K562 (cell line): ENCODE data around the gene ZC3H12C. TPM values are rescaled to one million over a fixed set of nuclear protein-coding genes. Genes with fewer than 3 reads are reported as not detected.

Source experiments
- CBFA2T3 ChIP-seq: fragments of 450-650 bp; IDR thresholded peaks from 2 replicates; pipeline ENCODE4 v1.6.1; 2017
- DNMT1 ChIP-seq: fragments of 450-650 bp; IDR thresholded peaks from 2 replicates; pipeline ENCODE4 v1.6.1; 2016; ENCODE audit warnings: antibody characterized with exemption, mild to moderate bottlenecking
- EHMT2 ChIP-seq: fragments of 450-650 bp; IDR thresholded peaks from 2 replicates; pipeline ENCODE4 v1.6.1; 2018; ENCODE audit warnings: antibody characterized with exemption
- EP300 ChIP-seq: IDR thresholded peaks from 2 replicates; pipeline ENCODE4 v1.6.1; 2012; ENCODE audit warnings: low read length, improper control_type of control experiment
- JUND ChIP-seq, 2 experiments: IDR thresholded peaks; 2 replicates in 1 of 2; 3 replicates in 1 of 2; pipeline ENCODE4 v1.6.1; 2011; ENCODE audit warnings: borderline replicate concordance in 2 of 2, low read depth in 2 of 2, low read length in 2 of 2, improper control_type of control experiment in 1 of 2, missing biosample characterization in 1 of 2, missing genetic modification characterization in 1 of 2, missing genetic modification reagents in 1 of 2
- KLF13 ChIP-seq: fragments of 450-650 bp; IDR thresholded peaks from 2 replicates; pipeline ENCODE4 v1.6.1; 2016; ENCODE audit warnings: missing genetic modification characterization, low read depth, mild to moderate bottlenecking, missing compliant biosample characterization, moderate library complexity, borderline replicate concordance
- NR2C2 ChIP-seq, 2 experiments: fragments of 200-800 bp in 1 of 2; sonication (Bioruptor generic) in 1 of 2; sonication (generic) in 1 of 2; formaldehyde crosslinking in 1 of 2; IDR thresholded peaks; 2 replicates each; pipeline versions ENCODE4 v1.6.1 to v1.8.0; 2016 to 2022; ENCODE audit warnings: mild to moderate bottlenecking in 1 of 2, missing compliant biosample characterization in 1 of 2, missing genetic modification characterization in 1 of 2, missing genetic modification reagents in 1 of 2
- NRF1 ChIP-seq, 2 experiments: fragments of 450-650 bp; IDR thresholded peaks in 1 of 2; conservative IDR thresholded peaks in 1 of 2; 2 replicates each; pipeline ENCODE4 v1.6.1; 2014; ENCODE audit warnings: mild to moderate bottlenecking in 2 of 2
- POLR2AphosphoS5 ChIP-seq: IDR thresholded peaks from 2 replicates; pipeline ENCODE4 v1.6.1; 2011; ENCODE audit warnings: mild to moderate bottlenecking, low read depth, low read length, moderate library complexity; ENCODE audit not compliant: control insufficient read depth, insufficient read depth
- SREBF1 ChIP-seq: fragments of 150-350 bp; IDR thresholded peaks from 2 replicates; pipeline ENCODE4 v1.6.1; 2014; ENCODE audit warnings: antibody characterized with exemption, low read depth, low read length, borderline replicate concordance
- TBL1XR1 ChIP-seq, 2 experiments: IDR thresholded peaks; 2 replicates each; pipeline ENCODE4 v1.6.1; 2012; ENCODE audit warnings: improper control_type of control experiment in 2 of 2, low read length in 2 of 2, mild to moderate bottlenecking in 1 of 2
- TEAD4 ChIP-seq, 2 experiments: sonication (generic) in 1 of 2; formaldehyde crosslinking in 1 of 2; IDR thresholded peaks; 2 replicates each; pipeline versions ENCODE4 v1.6.1 to v1.8.0; 2012 to 2022; ENCODE audit warnings: borderline replicate concordance in 1 of 2, inconsistent platforms in 1 of 2, low read length in 1 of 2, mild to moderate bottlenecking in 1 of 2, missing genetic modification reagents in 1 of 2
- ZBTB26 ChIP-seq: fragments of 450-650 bp; formaldehyde crosslinking; IDR thresholded peaks from 2 replicates; pipeline ENCODE4 v1.4.0; 2022; ENCODE audit warnings: missing genetic modification characterization
- ZNF232 ChIP-seq: sonication (generic); formaldehyde crosslinking; IDR thresholded peaks from 2 replicates; pipeline ENCODE4 v1.8.0; 2022; ENCODE audit warnings: mild to moderate bottlenecking, missing genetic modification reagents
- ZNF717 ChIP-seq: fragments of 250-450 bp; sonication (Bioruptor Pico); IDR thresholded peaks from 2 replicates; pipeline ENCODE4 v1.5.0; 2021
- polyA plus RNA-seq, 8 experiments: library from polyadenylated mRNA; depleted of rRNA in 4 of 8; stranded (reverse) in 5 of 8; unstranded in 3 of 8; fragments of >200 nt; fragmentation: Nextera tagmentation in 2 of 8; fragmentation: Illumina TruSeq in 1 of 8; extraction: Ambion mirVana in 2 of 8; extraction: Trizol in 1 of 8; gene quantifications; 2 replicates each; pipeline versions ENCODE4 v1.2.1 to v1.2.3, GENCODE V29; 2011 to 2014; ENCODE audit warnings: inconsistent platforms in 1 of 8, missing spikeins in 1 of 8
- total RNA-seq, 7 experiments: library from RNA; depleted of rRNA in 6 of 7; stranded (reverse); fragments of >200 nt in 6 of 7; fragmentation: Illumina TruSeq in 2 of 7; extraction: Trizol in 2 of 7; gene quantifications; 2 replicates each; pipeline versions ENCODE4 v1.2.1 to v1.2.3, GENCODE V29; 2011 to 2021; ENCODE audit warnings: low replicate concordance in 1 of 7
- TF ChIP-seq, protein P1 (sequence below): fragments of 450-650 bp; conservative IDR thresholded peaks from 2 replicates; pipeline ENCODE4 v1.6.1; 2016; ENCODE audit warnings: missing genetic modification characterization, low read depth, mild to moderate bottlenecking, missing compliant biosample characterization, moderate library complexity
- TF ChIP-seq, protein P2 (sequence below): fragments of 450-650 bp; formaldehyde crosslinking; IDR thresholded peaks from 2 replicates; pipeline ENCODE4 v1.4.0; 2022; ENCODE audit warnings: missing genetic modification characterization
- TF ChIP-seq, protein P3 (sequence below), 3 experiments: fragments of 200-800 bp in 1 of 3; fragments of 250-450 bp in 1 of 3; fragments of 450-650 bp in 1 of 3; sonication (Bioruptor Pico) in 1 of 3; sonication (Bioruptor generic) in 1 of 3; formaldehyde crosslinking in 1 of 3; IDR thresholded peaks; 2 replicates each; pipeline versions ENCODE4 v1.6.1 to v1.8.0; 2016 to 2022; ENCODE audit warnings: mild to moderate bottlenecking in 2 of 3, missing genetic modification characterization in 2 of 3, missing compliant biosample characterization in 1 of 3, moderate library complexity in 1 of 3

ZC3H12C gene
- total and polyA plus RNA-seq, 9 of the 15 experiments (the other 6 are each of a cell fraction or from before 2014, with no cell fraction given) = 0.56 to 5.9 (median 3.3) TPM

GRCh38 chr11:110093407-110094297 is 460 bp downstream of the ZC3H12C start (continued):
- TF ChIP-seq TBL1XR1 (IDR thresholded peaks at IDR 0.05; ENCODE audit: low read length in 2 of 2) (no peak), DNMT1 (no peak), TEAD4 (IDR thresholded peaks at IDR 0.05; ENCODE audit: low read length) (no peak), TEAD4 (CRISPR knock-in tag; IDR thresholded peaks at IDR 0.05; ENCODE audit: borderline replicate concordance) (no peak), SREBF1 (no peak), POLR2AphosphoS5 (no peak), KLF13 (no peak), NR2C2 (CRISPR knock-in tag; IDR thresholded peaks at IDR 0.05) (no peak), NR2C2 (tag; IDR thresholded peaks at IDR 0.05) (peak; percentile 55; the same call in 1 of the 2 replicates), CBFA2T3 (no peak), ZBTB26 (CRISPR knock-in tag) (no peak), ZNF717 (CRISPR knock-in tag) (no peak), EP300 (no peak), ZNF232 (no peak), JUND (IDR thresholded peaks at IDR 0.05; ENCODE audit: borderline replicate concordance, low read depth, low read length) (no peak), JUND (tag; IDR thresholded peaks at IDR 0.05; ENCODE audit: borderline replicate concordance, low read depth, low read length) (no peak), EHMT2 (no peak), NRF1 (conservative IDR thresholded peaks at IDR 0.05 in 1 of 2, IDR thresholded peaks at IDR 0.05 in 1 of 2) (peak in 1 of 2 experiments; percentile 8; a peak in 1 of 4 replicates)
- TF ChIP-seq, protein P1, sequence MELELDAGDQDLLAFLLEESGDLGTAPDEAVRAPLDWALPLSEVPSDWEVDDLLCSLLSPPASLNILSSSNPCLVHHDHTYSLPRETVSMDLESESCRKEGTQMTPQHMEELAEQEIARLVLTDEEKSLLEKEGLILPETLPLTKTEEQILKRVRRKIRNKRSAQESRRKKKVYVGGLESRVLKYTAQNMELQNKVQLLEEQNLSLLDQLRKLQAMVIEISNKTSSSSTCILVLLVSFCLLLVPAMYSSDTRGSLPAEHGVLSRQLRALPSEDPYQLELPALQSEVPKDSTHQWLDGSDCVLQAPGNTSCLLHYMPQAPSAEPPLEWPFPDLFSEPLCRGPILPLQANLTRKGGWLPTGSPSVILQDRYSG = no peak
- TF ChIP-seq, protein P2, sequence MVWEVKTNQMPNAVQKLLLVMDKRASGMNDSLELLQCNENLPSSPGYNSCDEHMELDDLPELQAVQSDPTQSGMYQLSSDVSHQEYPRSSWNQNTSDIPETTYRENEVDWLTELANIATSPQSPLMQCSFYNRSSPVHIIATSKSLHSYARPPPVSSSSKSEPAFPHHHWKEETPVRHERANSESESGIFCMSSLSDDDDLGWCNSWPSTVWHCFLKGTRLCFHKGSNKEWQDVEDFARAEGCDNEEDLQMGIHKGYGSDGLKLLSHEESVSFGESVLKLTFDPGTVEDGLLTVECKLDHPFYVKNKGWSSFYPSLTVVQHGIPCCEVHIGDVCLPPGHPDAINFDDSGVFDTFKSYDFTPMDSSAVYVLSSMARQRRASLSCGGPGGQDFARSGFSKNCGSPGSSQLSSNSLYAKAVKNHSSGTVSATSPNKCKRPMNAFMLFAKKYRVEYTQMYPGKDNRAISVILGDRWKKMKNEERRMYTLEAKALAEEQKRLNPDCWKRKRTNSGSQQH (CRISPR knock-in tag) = 0 out of 2 replicates have a peak, but pooled peaks have one; percentile 16
- TF ChIP-seq, protein P3, sequence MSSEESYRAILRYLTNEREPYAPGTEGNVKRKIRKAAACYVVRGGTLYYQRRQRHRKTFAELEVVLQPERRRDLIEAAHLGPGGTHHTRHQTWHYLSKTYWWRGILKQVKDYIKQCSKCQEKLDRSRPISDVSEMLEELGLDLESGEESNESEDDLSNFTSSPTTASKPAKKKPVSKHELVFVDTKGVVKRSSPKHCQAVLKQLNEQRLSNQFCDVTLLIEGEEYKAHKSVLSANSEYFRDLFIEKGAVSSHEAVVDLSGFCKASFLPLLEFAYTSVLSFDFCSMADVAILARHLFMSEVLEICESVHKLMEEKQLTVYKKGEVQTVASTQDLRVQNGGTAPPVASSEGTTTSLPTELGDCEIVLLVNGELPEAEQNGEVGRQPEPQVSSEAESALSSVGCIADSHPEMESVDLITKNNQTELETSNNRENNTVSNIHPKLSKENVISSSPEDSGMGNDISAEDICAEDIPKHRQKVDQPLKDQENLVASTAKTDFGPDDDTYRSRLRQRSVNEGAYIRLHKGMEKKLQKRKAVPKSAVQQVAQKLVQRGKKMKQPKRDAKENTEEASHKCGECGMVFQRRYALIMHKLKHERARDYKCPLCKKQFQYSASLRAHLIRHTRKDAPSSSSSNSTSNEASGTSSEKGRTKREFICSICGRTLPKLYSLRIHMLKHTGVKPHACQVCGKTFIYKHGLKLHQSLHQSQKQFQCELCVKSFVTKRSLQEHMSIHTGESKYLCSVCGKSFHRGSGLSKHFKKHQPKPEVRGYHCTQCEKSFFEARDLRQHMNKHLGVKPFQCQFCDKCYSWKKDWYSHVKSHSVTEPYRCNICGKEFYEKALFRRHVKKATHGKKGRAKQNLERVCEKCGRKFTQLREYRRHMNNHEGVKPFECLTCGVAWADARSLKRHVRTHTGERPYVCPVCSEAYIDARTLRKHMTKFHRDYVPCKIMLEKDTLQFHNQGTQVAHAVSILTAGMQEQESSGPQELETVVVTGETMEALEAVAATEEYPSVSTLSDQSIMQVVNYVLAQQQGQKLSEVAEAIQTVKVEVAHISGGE (CRISPR knock-in tag; IDR thresholded peaks at IDR 0.05) = no peak
